Measurements from ENCODE around the gene ROBO1. TPM values are rescaled to one million over a fixed set of nuclear protein-coding genes. Genes with fewer than 3 reads are reported as not detected.

ROBO1 gene
- total and polyA plus RNA-seq, 2 of the 13 experiments (the other 11 are each of a cell fraction or from before 2014, with no cell fraction given), result 52.2 to 71.0 TPM

- ChIA-PET CTCF (ENCODE audit: low intra/inter-chr PET ratio, low total read pairs) (no interaction called here), POLR2A (no interaction called here)
- no peak for TF ChIP-seq RXRB (CRISPR knock-in tag; IDR thresholded peaks at IDR 0.05; ENCODE audit: borderline replicate concordance)
- no peak for TF ChIP-seq ZNF432 (CRISPR knock-in tag; IDR thresholded peaks at IDR 0.05; ENCODE audit: borderline replicate concordance)
- Histone ChIP-seq H2AFZ (ENCODE audit: low read length) (no peak overlapping the region), H3K27me3 (ENCODE audit: control insufficient read depth in 1 of 2, insufficient read depth in 2 of 2, low read length in 2 of 2) (peaks cover 0 to 24% of the 10 kb centered on the region in 2 experiments; a peak in 2 of 5 replicates), H3K9ac (ENCODE audit: insufficient read depth, low read depth, low read length) (no peak overlapping the region), H3K4me2 (ENCODE audit: low read depth, low read length) (no peak overlapping the region), H3K79me2 (ENCODE audit: insufficient read depth, low read length) (no peaks in the 10 kb centered on the region), H3K36me3 (replicated peaks in 1 of 2; ENCODE audit: control insufficient read depth in 1 of 2, insufficient read depth in 2 of 2, low read length in 2 of 2) (no peaks in the 10 kb centered on the region), H3K4me3 (replicated peaks in 1 of 3; ENCODE audit: insufficient read depth in 1 of 3, low read depth in 2 of 3, low read length in 3 of 3) (no peak overlapping the region), H3K4me1 (ENCODE audit: insufficient read depth, low read length) (no peaks in the 10 kb centered on the region), H3K9me3 (ENCODE audit: low read length) (no peaks in the 10 kb centered on the region), H4K20me1 (ENCODE audit: insufficient read depth, low read length) (no peaks in the 10 kb centered on the region), H3K27ac (ENCODE audit: extremely low read length, insufficient read depth, low read length) (no peak overlapping the region)
- in situ Hi-C loops (cut with HindIII; ENCODE audit: extremely low pct_ligation_motif_present, low pct_unique_long_range_greater_than_20kb) (no loop called here), intact Hi-C loops (cut with micrococcal nuclease; ENCODE audit: unreplicated experiment) (no loop called here)
- DNase-seq (ENCODE audit: low spot score), result no peak
- no peak for ATAC-seq
- BruUV-seq (replicated peaks), result no TSS peak
- WGBS (ENCODE audit: low lambda C conversion rate), result 8% methylated on average over 4 of the region's 5 CpGs
- no peak for FAIRE-seq
Observed at GRCh38 chr3:79765911-79766310, 1.9 kb downstream of the ROBO1 start.

GRCh38 chr3:79761441-79761840, 6.4 kb downstream of the ROBO1 start:
- Histone ChIP-seq H3K27me3 (ENCODE audit: control insufficient read depth in 1 of 2, insufficient read depth in 2 of 2, low read length in 2 of 2) (peaks cover 0 to 9% of the 10 kb centered on the region in 2 experiments; a peak in 1 of 5 replicates), H3K9me3 (ENCODE audit: low read length) (no peaks in the 10 kb centered on the region), H2AFZ (ENCODE audit: low read length) (no peak overlapping the region), H3K79me2 (ENCODE audit: insufficient read depth, low read length) (no peaks in the 10 kb centered on the region), H3K4me3 (replicated peaks in 1 of 3; ENCODE audit: insufficient read depth in 1 of 3, low read depth in 2 of 3, low read length in 3 of 3) (no peak overlapping the region), H4K20me1 (ENCODE audit: insufficient read depth, low read length) (no peaks in the 10 kb centered on the region), H3K27ac (ENCODE audit: extremely low read length, insufficient read depth, low read length) (no peak overlapping the region), H3K9ac (ENCODE audit: insufficient read depth, low read depth, low read length) (no peak overlapping the region), H3K4me1 (ENCODE audit: insufficient read depth, low read length) (no peaks in the 10 kb centered on the region), H3K4me2 (ENCODE audit: low read depth, low read length) (no peak overlapping the region), H3K36me3 (replicated peaks in 1 of 2; ENCODE audit: control insufficient read depth in 1 of 2, insufficient read depth in 2 of 2, low read length in 2 of 2) (no peaks in the 10 kb centered on the region)
- no peak for ATAC-seq
- TF ChIP-seq SMAD9 (CRISPR knock-in tag; IDR thresholded peaks at IDR 0.05) (no peak), ZBED4 (CRISPR knock-in tag; IDR thresholded peaks at IDR 0.05; ENCODE audit: borderline replicate concordance) (no peak), SMARCE1 (IDR thresholded peaks at IDR 0.05; ENCODE audit: borderline replicate concordance) (no peak), SNAPC4 (CRISPR knock-in tag; IDR thresholded peaks at IDR 0.05) (no peak)
- ChIA-PET POLR2A (no interaction called here), CTCF (ENCODE audit: low intra/inter-chr PET ratio, low total read pairs) (no interaction called here)
- in situ Hi-C loops (cut with HindIII; ENCODE audit: extremely low pct_ligation_motif_present, low pct_unique_long_range_greater_than_20kb) (no loop called here), intact Hi-C loops (cut with micrococcal nuclease; ENCODE audit: unreplicated experiment) (no loop called here)
- WGBS (ENCODE audit: low lambda C conversion rate), result 0% methylated on average over 1 of the region's 1 CpG
- DNase-seq (ENCODE audit: low spot score), result no peak
- no peak for FAIRE-seq
- BruUV-seq (replicated peaks), result no TSS peak
